ENCODE measurements around the gene U2AF1L4. TPM values are rescaled to one million over a fixed set of nuclear protein-coding genes. Genes with fewer than 3 reads are reported as not detected.
"Not testable (repeated sequence)": the region's sequence is repeated elsewhere in the genome, so short reads cannot be mapped to it uniquely, and the experiment has no call there.

U2AF1L4 gene
- total RNA-seq, 6 experiments from 2014 or later = 18.0 to 20.8 (median 18.7) TPM

DNA sequence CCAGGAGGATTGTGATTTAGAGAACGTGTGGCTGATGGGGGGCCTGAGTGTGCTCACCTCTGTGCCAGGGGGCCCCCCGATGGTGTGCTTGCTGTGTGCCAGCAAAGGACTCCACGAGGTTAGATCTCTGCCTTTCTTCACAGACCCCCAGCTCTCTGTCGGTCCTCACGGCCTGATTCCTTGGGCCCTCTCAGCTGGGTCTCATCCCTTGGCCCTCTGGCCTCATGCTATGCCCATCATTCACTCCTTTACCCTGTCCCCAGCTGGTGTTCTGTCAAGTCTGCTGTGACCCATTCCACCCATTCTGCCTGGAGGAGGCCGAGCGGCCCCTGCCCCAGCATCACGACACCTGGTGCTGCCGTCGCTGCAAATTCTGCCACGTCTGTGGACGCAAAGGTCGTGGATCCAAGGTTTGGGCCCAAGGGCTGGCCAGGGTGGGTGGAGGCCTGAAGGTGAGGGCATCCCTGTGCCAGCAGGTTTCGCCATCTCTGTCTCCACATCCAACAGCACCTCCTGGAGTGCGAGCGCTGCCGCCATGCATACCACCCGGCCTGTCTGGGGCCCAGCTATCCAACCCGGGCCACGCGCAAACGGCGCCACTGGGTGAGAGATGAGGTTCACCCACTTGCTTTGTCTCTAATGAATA lies 19.9 kb downstream of the U2AF1L4 start:
- H3K27me3 Mint-ChIP-seq (ENCODE audit: insufficient read depth) = peaks cover 2% of the 10 kb centered on the region; the same call in 1 of the 2 replicates
- peaks cover 10% of the 10 kb centered on the region for H3K36me3 Mint-ChIP-seq (ENCODE audit: low read depth)
- no peak for TF ChIP-seq CTCF (IDR thresholded peaks at IDR 0.05)
- no peaks in the 10 kb centered on the region for H3K4me1 Mint-ChIP-seq (ENCODE audit: low read depth)
- H3K27ac Mint-ChIP-seq = no peak overlapping the region
- no peak for DNase-seq
- no peak overlapping the region for H3K4me3 Mint-ChIP-seq
- no peaks in the 10 kb centered on the region for H3K9me3 Mint-ChIP-seq

GRCh38 chr19:35724560-35724959 lies 20.7 kb downstream of the U2AF1L4 start:
- no peak for TF ChIP-seq CTCF (IDR thresholded peaks at IDR 0.05)
- no peak for DNase-seq
- H3K27ac Mint-ChIP-seq = no peak overlapping the region
- no peak overlapping the region for H3K4me3 Mint-ChIP-seq
- peaks cover 2% of the 10 kb centered on the region; the same call in 1 of the 2 replicates for H3K27me3 Mint-ChIP-seq (ENCODE audit: insufficient read depth)
- H3K4me1 Mint-ChIP-seq (ENCODE audit: low read depth) = peaks cover 1% of the 10 kb centered on the region
- H3K36me3 Mint-ChIP-seq (ENCODE audit: low read depth) = peaks cover 8% of the 10 kb centered on the region; the same call in 1 of the 2 replicates
- no peaks in the 10 kb centered on the region for H3K9me3 Mint-ChIP-seq

DNA sequence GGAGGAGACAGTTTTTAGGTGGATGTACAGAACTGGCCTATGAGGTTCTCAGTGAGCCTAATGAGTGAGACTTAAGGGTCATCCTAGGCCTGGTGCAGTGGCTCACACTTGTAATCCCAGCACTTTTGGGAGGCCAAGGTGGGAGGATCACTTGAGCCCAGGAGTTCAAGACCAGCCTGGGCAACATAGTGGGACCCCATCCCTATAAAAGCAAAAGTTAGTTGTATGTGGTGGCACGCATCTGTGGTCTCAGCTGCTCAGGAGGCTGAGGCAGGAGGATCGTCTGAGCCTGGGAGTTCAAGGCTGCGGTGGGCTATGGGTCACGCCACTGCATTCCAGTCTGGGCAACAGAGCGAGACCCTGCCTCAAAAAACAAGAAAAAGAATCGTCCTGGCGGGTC lies 21.1 kb downstream of the U2AF1L4 start:
- not testable (repeated sequence) for H3K4me3 Mint-ChIP-seq; H3K9me3 Mint-ChIP-seq; H3K36me3 Mint-ChIP-seq (ENCODE audit: low read depth); DNase-seq; H3K4me1 Mint-ChIP-seq (ENCODE audit: low read depth); H3K27ac Mint-ChIP-seq; H3K27me3 Mint-ChIP-seq (ENCODE audit: insufficient read depth)

- H3K27me3 Mint-ChIP-seq (ENCODE audit: insufficient read depth) = peaks cover 2% of the 10 kb centered on the region; the same call in 1 of the 2 replicates
- no peak for DNase-seq
- H3K36me3 Mint-ChIP-seq (ENCODE audit: low read depth) = peaks cover 8% of the 10 kb centered on the region; the same call in 1 of the 2 replicates
- no peak overlapping the region for H3K4me3 Mint-ChIP-seq
- H3K4me1 Mint-ChIP-seq (ENCODE audit: low read depth) = peaks cover 9% of the 10 kb centered on the region
- no peak for TF ChIP-seq CTCF (IDR thresholded peaks at IDR 0.05)
- H3K27ac Mint-ChIP-seq = no peak overlapping the region
- no peaks in the 10 kb centered on the region for H3K9me3 Mint-ChIP-seq
These were observed 21.5 kb downstream of the U2AF1L4 start for GRCh38 chr19:35723671-35724070.

GRCh38 chr19:35722897-35723296 lies 22.3 kb downstream of the U2AF1L4 start:
- DNase-seq = no peak
- Mint-ChIP-seq H3K27ac (peak overlapping the region; percentile 49; the same call in 1 of the 2 replicates), H3K9me3 (no peaks in the 10 kb centered on the region), H3K36me3 (ENCODE audit: low read depth) (peaks cover 8% of the 10 kb centered on the region; the same call in 1 of the 2 replicates), H3K4me3 (no peak overlapping the region), H3K4me1 (ENCODE audit: low read depth) (peaks cover 9% of the 10 kb centered on the region), H3K27me3 (ENCODE audit: insufficient read depth) (peaks cover 2% of the 10 kb centered on the region; the same call in 1 of the 2 replicates)
- TF ChIP-seq CTCF (IDR thresholded peaks at IDR 0.05) = no peak

- Mint-ChIP-seq H3K4me3 (no peak overlapping the region), H3K36me3 (ENCODE audit: low read depth) (peaks cover 8% of the 10 kb centered on the region; the same call in 1 of the 2 replicates)
These were observed 22.8 kb downstream of the U2AF1L4 start for GRCh38 chr19:35722461-35722860.

More at GRCh38 chr19:35722461-35722860, 22.8 kb downstream of the U2AF1L4 start:
- Mint-ChIP-seq H3K27ac (no peak overlapping the region), H3K4me1 (ENCODE audit: low read depth) (peaks cover 9% of the 10 kb centered on the region), H3K27me3 (ENCODE audit: insufficient read depth) (peaks cover 2% of the 10 kb centered on the region; the same call in 1 of the 2 replicates), H3K9me3 (no peaks in the 10 kb centered on the region)
- no peak for DNase-seq
- no peak for TF ChIP-seq CTCF (IDR thresholded peaks at IDR 0.05)

Data from HFFc6 (cell line).